Measurements from ENCODE around the gene AREL1. TPM values are rescaled to one million over a fixed set of nuclear protein-coding genes. Genes with fewer than 3 reads are reported as not detected.

AREL1 gene
- total and polyA plus RNA-seq, 2 experiments from 2014 or later = 14.9 to 19.2 TPM

DNA sequence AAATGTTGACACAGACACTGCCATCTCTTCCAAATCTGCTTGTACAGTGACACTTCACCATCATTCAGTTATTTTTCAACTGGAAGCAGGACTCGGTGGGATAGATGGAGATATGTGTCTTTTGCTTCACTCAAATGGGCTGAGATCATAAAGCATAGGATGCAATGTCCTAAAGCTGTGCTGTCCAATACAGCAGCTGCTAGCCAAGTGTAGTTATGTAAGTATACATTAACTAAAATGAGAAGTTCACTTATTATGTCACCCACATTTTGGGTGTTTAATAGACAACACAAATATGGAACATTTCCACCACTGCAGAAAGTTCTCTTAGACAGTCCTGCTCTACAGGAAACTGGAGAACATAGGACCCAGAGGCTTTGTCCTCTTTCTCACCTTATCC, 43.6 kb downstream of the AREL1 start:
- H3K9me3 ChIP-seq (ENCODE audit: low read depth) = no peaks in the 10 kb centered on the region
- TF ChIP-seq, protein P1, sequence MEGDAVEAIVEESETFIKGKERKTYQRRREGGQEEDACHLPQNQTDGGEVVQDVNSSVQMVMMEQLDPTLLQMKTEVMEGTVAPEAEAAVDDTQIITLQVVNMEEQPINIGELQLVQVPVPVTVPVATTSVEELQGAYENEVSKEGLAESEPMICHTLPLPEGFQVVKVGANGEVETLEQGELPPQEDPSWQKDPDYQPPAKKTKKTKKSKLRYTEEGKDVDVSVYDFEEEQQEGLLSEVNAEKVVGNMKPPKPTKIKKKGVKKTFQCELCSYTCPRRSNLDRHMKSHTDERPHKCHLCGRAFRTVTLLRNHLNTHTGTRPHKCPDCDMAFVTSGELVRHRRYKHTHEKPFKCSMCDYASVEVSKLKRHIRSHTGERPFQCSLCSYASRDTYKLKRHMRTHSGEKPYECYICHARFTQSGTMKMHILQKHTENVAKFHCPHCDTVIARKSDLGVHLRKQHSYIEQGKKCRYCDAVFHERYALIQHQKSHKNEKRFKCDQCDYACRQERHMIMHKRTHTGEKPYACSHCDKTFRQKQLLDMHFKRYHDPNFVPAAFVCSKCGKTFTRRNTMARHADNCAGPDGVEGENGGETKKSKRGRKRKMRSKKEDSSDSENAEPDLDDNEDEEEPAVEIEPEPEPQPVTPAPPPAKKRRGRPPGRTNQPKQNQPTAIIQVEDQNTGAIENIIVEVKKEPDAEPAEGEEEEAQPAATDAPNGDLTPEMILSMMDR (IDR thresholded peaks at IDR 0.05; ENCODE audit: low read depth, low read length) = no peak
- H3K36me3 ChIP-seq = peaks cover 66% of the 10 kb centered on the region
- H3K4me1 ChIP-seq (ENCODE audit: low read depth) = no peaks in the 10 kb centered on the region
- no peak overlapping the region for H3K27ac ChIP-seq
- no peaks in the 10 kb centered on the region for H3K27me3 ChIP-seq
- DNase-seq (ENCODE audit: low read depth in 1 of 2, low spot score in 1 of 2) = no peak
- no peak overlapping the region for H3K4me3 ChIP-seq

DNA sequence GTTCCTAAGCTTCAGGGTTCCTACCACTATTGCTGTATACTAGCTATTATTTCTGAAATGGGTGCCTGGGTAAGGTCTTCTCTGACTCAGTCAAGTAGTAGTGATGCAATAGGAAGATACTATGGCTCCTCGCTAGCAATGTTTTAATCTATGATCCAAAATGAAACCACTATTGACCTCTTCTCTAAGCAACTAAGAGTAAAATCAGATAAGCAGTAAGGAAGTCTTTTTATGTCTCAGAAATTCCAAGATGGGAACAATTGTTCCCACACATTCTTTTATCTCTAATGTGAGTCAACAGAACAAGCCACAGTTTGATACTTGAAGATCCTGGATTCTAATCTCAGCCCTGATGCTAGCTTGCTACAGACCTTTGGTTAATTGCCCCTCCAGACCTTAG, 45.1 kb downstream of the AREL1 start:
- DNase-seq (ENCODE audit: low read depth in 1 of 2, low spot score in 1 of 2) = peak in 1 of 2 donors; percentile 79
- H3K27me3 ChIP-seq = no peaks in the 10 kb centered on the region
- TF ChIP-seq, protein P1 (IDR thresholded peaks at IDR 0.05; ENCODE audit: low read depth, low read length) = no peak
- peaks cover 57% of the 10 kb centered on the region for H3K36me3 ChIP-seq
- H3K27ac ChIP-seq = no peak overlapping the region
- no peaks in the 10 kb centered on the region for H3K4me1 ChIP-seq (ENCODE audit: low read depth)
- H3K9me3 ChIP-seq (ENCODE audit: low read depth) = no peaks in the 10 kb centered on the region
- H3K4me3 ChIP-seq = no peak overlapping the region

DNA sequence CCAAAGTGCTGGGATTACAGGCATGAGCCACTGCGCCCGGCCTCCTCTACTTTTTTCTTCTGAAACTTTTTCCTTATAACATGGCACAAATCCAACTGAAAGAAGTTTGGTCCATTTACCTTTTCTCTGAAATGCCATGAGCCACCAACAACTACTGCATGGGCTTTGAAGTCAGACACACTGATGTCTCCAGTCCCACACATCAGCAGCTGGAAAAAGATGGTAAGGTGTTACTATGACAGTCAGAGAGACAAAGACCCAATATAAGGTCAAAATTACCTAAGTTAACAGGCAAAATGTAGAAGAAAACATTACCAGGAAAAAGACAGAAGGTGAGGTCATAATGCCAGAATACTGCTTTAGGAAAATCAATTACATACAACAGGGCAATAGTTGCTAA, 48.2 kb downstream of the AREL1 start:
- Histone ChIP-seq H3K4me3 (no peak overlapping the region), H3K36me3 (peaks cover 58% of the 10 kb centered on the region), H3K27me3 (no peaks in the 10 kb centered on the region), H3K27ac (no peak overlapping the region), H3K9me3 (ENCODE audit: low read depth) (no peaks in the 10 kb centered on the region), H3K4me1 (ENCODE audit: low read depth) (no peaks in the 10 kb centered on the region)
- TF ChIP-seq, protein P1 (IDR thresholded peaks at IDR 0.05; ENCODE audit: low read depth, low read length) = no peak
- DNase-seq (ENCODE audit: low read depth in 1 of 2, low spot score in 1 of 2) = no peak

DNA sequence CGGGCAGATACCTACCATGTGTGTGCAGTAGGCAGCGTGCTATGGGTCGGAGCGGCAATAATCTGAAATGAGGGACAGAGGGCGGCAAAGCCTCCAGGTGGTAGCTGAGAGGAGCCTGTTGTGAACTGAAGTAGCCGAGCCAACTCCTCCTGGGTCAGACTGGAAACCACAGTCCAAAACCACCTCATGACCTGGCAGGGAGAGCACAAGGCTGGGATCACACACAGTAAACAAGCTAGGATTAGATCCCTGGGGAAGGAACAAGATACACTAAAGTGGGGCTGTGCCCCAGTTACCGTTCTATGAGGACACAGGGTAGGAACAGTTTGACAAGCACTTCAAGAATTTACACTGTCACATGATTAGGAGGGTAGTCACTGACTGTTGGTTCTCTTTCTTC, 49.0 kb downstream of the AREL1 start:
- Histone ChIP-seq H3K4me1 (ENCODE audit: low read depth) (no peaks in the 10 kb centered on the region), H3K27me3 (no peaks in the 10 kb centered on the region), H3K36me3 (peaks cover 52% of the 10 kb centered on the region), H3K27ac (no peak overlapping the region), H3K9me3 (ENCODE audit: low read depth) (no peaks in the 10 kb centered on the region), H3K4me3 (no peak overlapping the region)
- no peak for DNase-seq (ENCODE audit: low read depth in 1 of 2, low spot score in 1 of 2)
- TF ChIP-seq, protein P1 (IDR thresholded peaks at IDR 0.05; ENCODE audit: low read depth, low read length) = no peak

DNA sequence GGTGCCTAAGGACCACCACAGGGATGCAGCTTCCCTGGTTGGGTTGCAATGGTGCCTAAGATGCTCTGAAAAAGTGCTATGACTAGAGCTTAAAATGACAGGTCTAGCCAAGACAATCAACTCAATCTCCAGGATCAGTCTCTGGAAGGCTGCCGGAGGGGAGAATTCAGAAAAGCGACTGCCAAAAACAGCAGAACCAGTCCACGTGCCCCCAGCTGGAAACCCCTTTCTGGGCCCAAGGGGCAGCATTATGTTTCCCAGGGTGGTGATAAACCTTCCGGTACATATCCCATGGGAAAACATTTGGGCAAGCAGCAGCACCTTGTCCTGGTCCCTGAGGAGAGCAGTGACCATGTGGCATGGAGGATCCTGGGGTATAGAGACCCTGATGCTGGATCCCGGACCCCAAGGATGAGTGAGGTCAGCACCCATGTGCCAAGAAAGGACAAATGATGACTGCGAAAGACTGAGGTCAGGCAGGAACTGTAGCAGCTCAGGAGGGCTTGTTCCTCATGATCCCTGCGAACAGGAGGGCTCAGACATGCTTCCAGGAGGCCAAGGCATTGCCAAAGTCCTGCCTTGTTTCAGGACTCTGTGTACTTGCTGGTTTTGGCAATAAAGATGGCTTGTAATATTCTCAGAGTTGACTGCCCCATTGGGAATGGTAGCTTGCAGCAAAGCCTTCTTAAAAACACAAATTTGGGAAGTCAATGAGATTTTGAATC, 51.0 kb downstream of the AREL1 start:
- no peak overlapping the region for H3K4me3 ChIP-seq
- H3K27ac ChIP-seq = no peak overlapping the region
- no peak for DNase-seq (ENCODE audit: low read depth in 1 of 2, low spot score in 1 of 2)
- no peaks in the 10 kb centered on the region for H3K9me3 ChIP-seq (ENCODE audit: low read depth)
- TF ChIP-seq, protein P1 (IDR thresholded peaks at IDR 0.05; ENCODE audit: low read depth, low read length) = no peak
- H3K27me3 ChIP-seq = no peaks in the 10 kb centered on the region
- H3K36me3 ChIP-seq = peaks cover 47% of the 10 kb centered on the region
- H3K4me1 ChIP-seq (ENCODE audit: low read depth) = no peaks in the 10 kb centered on the region

Measured in cardiac muscle cell (in vitro differentiated cells and primary cell).